GM12878 (cell line): ENCODE measurements around the gene CDCA7L. TPM values are rescaled to one million over a fixed set of nuclear protein-coding genes. Genes with fewer than 3 reads are reported as not detected.

ENCODE experiments used
- ATAC-seq: fragments of 200-7000 bp; cut with Tn5 transposase; 3 replicates; pipeline ENCODE4 v1.9.1; 2020; ENCODE audit warnings: mild to moderate bottlenecking, moderate library complexity
- BruUV-seq: library from RNA; stranded (reverse); fragments of 400-500 nt; replicated peaks from 2 replicates; lab custom pipeline; 2021; lab: Mats Ljungman, UMichigan
- CTCF ChIA-PET: fragments of 300-600 bp; sonication (Branson Sonifier 250); formaldehyde crosslinking; extraction: SDS; loops from one replicate; lab custom pipeline; 2021; ENCODE audit warnings: inconsistent platforms; lab: Yijun Ruan, JAX
- POLR2A ChIA-PET: fragments of 350-600 bp; formaldehyde crosslinking; extraction: SDS; loops from one replicate; lab custom pipeline; 2021; ENCODE audit warnings: inconsistent platforms; lab: Charles Lee
- RAD21 ChIA-PET: fragments of 300-600 bp; sonication (Branson Sonifier 250); formaldehyde crosslinking; loops from one replicate; lab custom pipeline; 2023; ENCODE audit warnings: antibody characterized with exemption; ENCODE audit not compliant: unreplicated experiment; lab: Charles Lee
- SMC1A ChIA-PET: fragments of 300-600 bp; sonication (Branson Sonifier 250); formaldehyde crosslinking; loops from one replicate; lab custom pipeline; 2023; ENCODE audit not compliant: unreplicated experiment, uncharacterized antibody; lab: Charles Lee
- DNase-seq: peaks from one replicate; pipeline ENCODE4 v3.0.0-alpha.2; 2011; ENCODE audit warnings: low read depth, low spot score
- FAIRE-seq: peaks from 3 replicates; lab custom pipeline; 2011; peaks lifted over from hg19 to GRCh38; lab: Jason Lieb, UNC
- H2AFZ ChIP-seq: 2 replicates; pipeline ENCODE4 v1.6.0; 2011; ENCODE audit warnings: low read depth, low read length, control low read depth; ENCODE audit not compliant: control insufficient read depth
- H3K27ac ChIP-seq: 2 replicates; pipeline ENCODE4 v1.5.1; 2011; ENCODE audit warnings: control low read depth; ENCODE audit not compliant: control insufficient read depth, insufficient read depth
- H3K27me3 ChIP-seq, 2 experiments: replicated peaks in 1 of 2; 2 replicates each; pipeline versions ENCODE4 v1.6.0 to v1.6.1; 2011; ENCODE audit warnings: low read length in 1 of 2; ENCODE audit not compliant: control insufficient read depth in 2 of 2, insufficient read depth in 2 of 2
- H3K36me3 ChIP-seq, 2 experiments: 2 replicates each; pipeline ENCODE4 v1.5.1; 2011; ENCODE audit warnings: low read length in 1 of 2; ENCODE audit not compliant: control insufficient read depth in 2 of 2, insufficient read depth in 2 of 2
- H3K4me1 ChIP-seq: 2 replicates; pipeline ENCODE4 v1.6.1; 2011; ENCODE audit warnings: mild to moderate bottlenecking, low read length, moderate library complexity, mixed read lengths; ENCODE audit not compliant: control insufficient read depth, insufficient read depth
- H3K4me2 ChIP-seq: 2 replicates; pipeline ENCODE4 v1.6.0; 2011; ENCODE audit warnings: control low read depth; ENCODE audit not compliant: control insufficient read depth, insufficient read depth
- H3K4me3 ChIP-seq: fragments of 200-600 bp; sonication (generic); 2 replicates; pipeline ENCODE4 v1.5.1; 2016
- H3K79me2 ChIP-seq: 2 replicates; pipeline ENCODE4 v1.6.0; 2011; ENCODE audit warnings: low read length; ENCODE audit not compliant: control insufficient read depth, insufficient read depth
- H3K9ac ChIP-seq: 2 replicates; pipeline ENCODE4 v1.8.0; 2011; ENCODE audit warnings: low read length, control low read depth, mixed read lengths; ENCODE audit not compliant: control insufficient read depth, insufficient read depth
- H3K9me3 ChIP-seq: replicated peaks from 3 replicates; pipeline ENCODE4 v1.5.1; 2011; ENCODE audit warnings: mild to moderate bottlenecking, low read length; ENCODE audit not compliant: control insufficient read depth, insufficient read depth
- H4K20me1 ChIP-seq: 2 replicates; pipeline ENCODE4 v1.6.0; 2011; ENCODE audit not compliant: control insufficient read depth, insufficient read depth
- FOS ChIP-seq: IDR thresholded peaks from 3 replicates; pipeline ENCODE4 v1.6.1; 2011; ENCODE audit warnings: borderline replicate concordance; ENCODE audit not compliant: insufficient read length; ENCODE audit errors: extremely low read depth
- KAT2A ChIP-seq: conservative IDR thresholded peaks from 2 replicates; pipeline ENCODE4 v1.6.1; 2011; ENCODE audit warnings: low read depth, low read length; ENCODE audit not compliant: control insufficient read depth
- NFIC ChIP-seq: IDR thresholded peaks from 2 replicates; pipeline ENCODE4 v1.6.1; 2012; ENCODE audit warnings: low read depth, mild to moderate bottlenecking, inconsistent platforms, low read length, moderate library complexity
- NR2F1 ChIP-seq: fragments of 450-650 bp; conservative IDR thresholded peaks from 2 replicates; pipeline ENCODE4 v1.6.1; 2017; ENCODE audit warnings: mild to moderate bottlenecking
- POLR2AphosphoS5 ChIP-seq: IDR thresholded peaks from 2 replicates; pipeline ENCODE4 v1.6.1; 2011; ENCODE audit warnings: mild to moderate bottlenecking, low read length, inconsistent platforms
- RB1 ChIP-seq: fragments of 450-650 bp; formaldehyde crosslinking; IDR thresholded peaks from 2 replicates; pipeline ENCODE4 v1.6.1; 2017; ENCODE audit warnings: mild to moderate bottlenecking, borderline replicate concordance
- SIN3A ChIP-seq: IDR thresholded peaks from 2 replicates; pipeline ENCODE4 v1.6.1; 2012; ENCODE audit warnings: low read depth, low read length, improper control_type of control experiment
- SMAD1 ChIP-seq: fragments of 450-650 bp; IDR thresholded peaks from 2 replicates; pipeline ENCODE4 v1.6.1; 2018; ENCODE audit warnings: mild to moderate bottlenecking, low read depth; ENCODE audit not compliant: partially characterized antibody
- SMARCA5 ChIP-seq: fragments of 450-650 bp; IDR thresholded peaks from 2 replicates; pipeline ENCODE4 v1.6.1; 2017; ENCODE audit warnings: mild to moderate bottlenecking
- SMC3 ChIP-seq: IDR thresholded peaks from 2 replicates; pipeline ENCODE4 v1.6.1; 2011; ENCODE audit warnings: low read length, improper control_type of control experiment, borderline replicate concordance
- SREBF2 ChIP-seq: IDR thresholded peaks from 2 replicates; pipeline ENCODE4 v1.6.1; 2012; ENCODE audit warnings: mild to moderate bottlenecking, low read length
- YBX1 ChIP-seq: fragments of 450-650 bp; IDR thresholded peaks from 2 replicates; pipeline ENCODE4 v1.6.1; 2016; ENCODE audit warnings: antibody characterized with exemption
- WGBS: methylation state at CpG from one replicate; pipeline ENCODE4 v1.1.6; 2016; ENCODE audit warnings: low lambda C conversion rate; ENCODE audit not compliant: insufficient replicate concordance, insufficient coverage; ENCODE audit errors: missing lambda C conversion rate; 5-methylcytosine and 5-hydroxymethylcytosine counted together
- in situ Hi-C: fragments of 300-500 bp; cut with MboI; formaldehyde crosslinking; loops from 9 replicates; pipeline ENCODE4 v1.14.3; 2018; ENCODE audit warnings: mixed read lengths
- intact Hi-C: fragments of 100-400 bp; cut with micrococcal nuclease; formaldehyde crosslinking; loops from one replicate; pipeline ENCODE4 v1.14.2; 2022; ENCODE audit not compliant: unreplicated experiment
- polyA plus RNA-seq, 11 experiments: library from polyadenylated mRNA; depleted of rRNA in 4 of 11; unstranded in 6 of 11; stranded (reverse) in 5 of 11; fragments of >200 nt; fragmentation: Nextera tagmentation in 4 of 11; fragmentation: Illumina TruSeq in 1 of 11; extraction: Ambion mirVana in 4 of 11; extraction: Trizol in 1 of 11; gene quantifications; 1 replicate in 1 of 11; 2 replicates in 10 of 11; pipeline versions ENCODE4 v1.2.1 to v1.2.3, GENCODE V29; 2011 to 2016; ENCODE audit warnings: inconsistent platforms in 2 of 11, missing spikeins in 2 of 11, low read depth in 1 of 11
- total RNA-seq, 4 experiments: library from RNA; depleted of rRNA in 3 of 4; stranded (reverse); fragments of >200 nt in 3 of 4; fragmentation: Illumina TruSeq in 1 of 4; extraction: Trizol in 1 of 4; gene quantifications; 2 replicates each; pipeline versions ENCODE4 v1.2.1 to v1.2.3, GENCODE V29; 2013 to 2021
- TF ChIP-seq, protein P1 (sequence below): fragments of 150-350 bp; IDR thresholded peaks from 2 replicates; pipeline ENCODE4 v1.6.1; 2014; ENCODE audit warnings: mild to moderate bottlenecking, low read depth, low read length
- TF ChIP-seq, protein P2 (sequence below): fragments of 450-650 bp; IDR thresholded peaks from 2 replicates; pipeline ENCODE4 v1.6.1; 2016; ENCODE audit warnings: mild to moderate bottlenecking

Gene CDCA7L
- total and polyA plus RNA-seq, 10 of the 15 experiments (the other 5 are each of a cell fraction or from before 2014, with no cell fraction given): 30.3 to 92.2 (median 68.5) TPM

DNA sequence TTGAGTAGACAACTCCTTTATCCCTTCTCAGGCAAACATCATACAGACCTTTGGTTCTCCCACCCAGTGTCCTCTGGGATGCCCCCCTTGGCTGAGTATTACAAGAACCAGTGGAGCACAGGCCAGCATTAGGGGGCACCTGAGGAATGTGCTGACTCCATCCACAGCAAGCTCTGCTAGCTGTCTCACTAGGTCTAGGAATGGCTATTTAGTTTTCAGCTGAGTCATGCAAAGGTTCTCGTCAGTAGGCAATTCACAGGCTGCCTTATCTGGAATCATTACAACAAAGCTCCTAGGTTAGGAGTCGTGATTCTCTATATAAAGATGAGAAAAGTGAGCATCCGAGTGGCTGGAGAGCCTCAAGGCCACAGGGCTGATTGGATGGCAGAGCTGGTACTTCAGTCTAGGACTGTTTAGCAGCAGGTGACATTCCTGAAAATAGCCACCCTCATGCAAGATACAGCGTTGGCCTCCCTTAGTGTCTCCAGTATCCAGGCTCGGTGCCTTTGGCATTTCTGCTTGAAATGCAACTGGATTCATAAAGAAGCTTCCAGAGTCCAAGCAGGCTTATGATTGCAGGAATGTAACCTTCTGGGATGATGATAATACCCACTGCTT, 75.8 kb downstream of the CDCA7L start:
- H3K9ac ChIP-seq: no peak overlapping the region
- no peak overlapping the region for H2AFZ ChIP-seq
- H3K79me2 ChIP-seq: no peaks in the 10 kb centered on the region
- 44% methylated on average over 5 of the region's 5 CpGs for WGBS
- no peak overlapping the region for H3K27ac ChIP-seq
- ChIA-PET CTCF (interaction anchor here (1.1 kb wide), 1 partner anchor 40 kb away, joined by 3 read pairs; no protein-coding TSS in a partner anchor), POLR2A (no interaction called here), SMC1A (interaction anchor here (0.8 to 1.7 kb wide), 4 partner anchors 11 to 113 kb away, joined by 3 read pairs; no protein-coding TSS in a partner anchor), RAD21 (no interaction called here)
- FAIRE-seq (no peak), ATAC-seq (no peak), DNase-seq (no peak)
- TF ChIP-seq, protein P1, sequence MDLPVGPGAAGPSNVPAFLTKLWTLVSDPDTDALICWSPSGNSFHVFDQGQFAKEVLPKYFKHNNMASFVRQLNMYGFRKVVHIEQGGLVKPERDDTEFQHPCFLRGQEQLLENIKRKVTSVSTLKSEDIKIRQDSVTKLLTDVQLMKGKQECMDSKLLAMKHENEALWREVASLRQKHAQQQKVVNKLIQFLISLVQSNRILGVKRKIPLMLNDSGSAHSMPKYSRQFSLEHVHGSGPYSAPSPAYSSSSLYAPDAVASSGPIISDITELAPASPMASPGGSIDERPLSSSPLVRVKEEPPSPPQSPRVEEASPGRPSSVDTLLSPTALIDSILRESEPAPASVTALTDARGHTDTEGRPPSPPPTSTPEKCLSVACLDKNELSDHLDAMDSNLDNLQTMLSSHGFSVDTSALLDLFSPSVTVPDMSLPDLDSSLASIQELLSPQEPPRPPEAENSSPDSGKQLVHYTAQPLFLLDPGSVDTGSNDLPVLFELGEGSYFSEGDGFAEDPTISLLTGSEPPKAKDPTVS: no peak
- TF ChIP-seq POLR2AphosphoS5 (no peak), SMC3 (no peak), SREBF2 (no peak), SMARCA5 (no peak), SIN3A (no peak)
- intact Hi-C loops (no loop called here), in situ Hi-C loops (no loop called here)
- no peaks in the 10 kb centered on the region for H3K27me3 ChIP-seq
- no TSS peak for BruUV-seq
- no peaks in the 10 kb centered on the region for H3K36me3 ChIP-seq
- H3K9me3 ChIP-seq: no peaks in the 10 kb centered on the region
- no peaks in the 10 kb centered on the region for H4K20me1 ChIP-seq
- no peak overlapping the region for H3K4me2 ChIP-seq
- no peaks in the 10 kb centered on the region for H3K4me1 ChIP-seq
- H3K4me3 ChIP-seq: no peak overlapping the region

- H3K9ac ChIP-seq: no peak overlapping the region
- ChIA-PET CTCF (interaction anchor here (0.5 kb wide), 1 partner anchor 36 kb away, joined by 4 read pairs; no protein-coding TSS in a partner anchor), SMC1A (no interaction called here), POLR2A (no interaction called here), RAD21 (interaction anchor here (1.4 kb wide), 1 partner anchor 132 kb away, joined by 3 read pairs; no protein-coding TSS in a partner anchor)
- no peaks in the 10 kb centered on the region for H3K79me2 ChIP-seq
- in situ Hi-C loops: no loop called here
- ATAC-seq (no peak), DNase-seq (no peak), FAIRE-seq (no peak)
- WGBS: 44% methylated on average over 3 of the region's 3 CpGs
- H3K27ac ChIP-seq: no peak overlapping the region
- no peaks in the 10 kb centered on the region for H3K4me1 ChIP-seq
- no peaks in the 10 kb centered on the region for H3K36me3 ChIP-seq
- no peak overlapping the region for H2AFZ ChIP-seq
- no peak overlapping the region for H3K4me2 ChIP-seq
- no TSS peak for BruUV-seq
- H3K9me3 ChIP-seq: no peaks in the 10 kb centered on the region
- no peaks in the 10 kb centered on the region for H4K20me1 ChIP-seq
- no peak overlapping the region for H3K4me3 ChIP-seq
- intact Hi-C loops: no loop called here
- H3K27me3 ChIP-seq: no peaks in the 10 kb centered on the region
- TF ChIP-seq YBX1 (no peak), RB1 (no peak), NFIC (no peak), SREBF2 (no peak), NR2F1 (no peak), KAT2A (no peak), FOS (no peak), SMAD1 (no peak)
- TF ChIP-seq, protein P2, sequence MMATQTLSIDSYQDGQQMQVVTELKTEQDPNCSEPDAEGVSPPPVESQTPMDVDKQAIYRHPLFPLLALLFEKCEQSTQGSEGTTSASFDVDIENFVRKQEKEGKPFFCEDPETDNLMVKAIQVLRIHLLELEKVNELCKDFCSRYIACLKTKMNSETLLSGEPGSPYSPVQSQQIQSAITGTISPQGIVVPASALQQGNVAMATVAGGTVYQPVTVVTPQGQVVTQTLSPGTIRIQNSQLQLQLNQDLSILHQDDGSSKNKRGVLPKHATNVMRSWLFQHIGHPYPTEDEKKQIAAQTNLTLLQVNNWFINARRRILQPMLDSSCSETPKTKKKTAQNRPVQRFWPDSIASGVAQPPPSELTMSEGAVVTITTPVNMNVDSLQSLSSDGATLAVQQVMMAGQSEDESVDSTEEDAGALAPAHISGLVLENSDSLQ: no peak
Observed at GRCh38 chr7:21868576-21868850, 77.2 kb downstream of the CDCA7L start.
